Measurements from ENCODE around the gene GDPD5.

GDPD5 gene

DNA sequence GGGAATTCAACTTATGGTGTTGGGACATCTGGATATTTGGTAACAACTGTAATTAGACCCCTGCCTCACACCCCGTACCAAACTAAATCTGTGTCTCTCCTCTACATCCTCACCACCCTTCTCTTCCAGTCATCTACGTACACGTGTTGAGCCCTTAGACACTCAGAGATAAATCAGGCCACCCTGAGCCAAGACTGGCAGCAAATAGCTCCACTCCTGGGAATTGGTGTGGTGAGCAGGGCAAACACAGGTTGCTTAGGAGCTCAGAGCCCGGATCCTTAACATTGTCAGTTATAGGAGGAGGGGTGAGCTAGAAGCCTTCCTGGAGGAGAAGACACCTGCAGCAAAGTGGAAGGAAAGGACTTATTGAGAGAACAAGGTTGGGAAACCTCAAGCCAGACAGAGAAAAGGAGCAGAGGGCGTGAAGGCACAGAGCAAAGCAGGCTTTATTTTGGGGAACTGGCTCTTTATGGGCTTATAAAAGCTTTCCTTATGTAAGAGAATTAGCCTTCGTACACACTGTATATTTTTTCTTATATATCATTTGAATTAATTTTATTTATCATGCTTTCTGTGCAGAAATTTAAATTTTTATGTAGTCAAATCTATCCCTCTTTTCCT is 55.8 kb downstream of the GDPD5 start:
- no peak for DNase-seq

DNA sequence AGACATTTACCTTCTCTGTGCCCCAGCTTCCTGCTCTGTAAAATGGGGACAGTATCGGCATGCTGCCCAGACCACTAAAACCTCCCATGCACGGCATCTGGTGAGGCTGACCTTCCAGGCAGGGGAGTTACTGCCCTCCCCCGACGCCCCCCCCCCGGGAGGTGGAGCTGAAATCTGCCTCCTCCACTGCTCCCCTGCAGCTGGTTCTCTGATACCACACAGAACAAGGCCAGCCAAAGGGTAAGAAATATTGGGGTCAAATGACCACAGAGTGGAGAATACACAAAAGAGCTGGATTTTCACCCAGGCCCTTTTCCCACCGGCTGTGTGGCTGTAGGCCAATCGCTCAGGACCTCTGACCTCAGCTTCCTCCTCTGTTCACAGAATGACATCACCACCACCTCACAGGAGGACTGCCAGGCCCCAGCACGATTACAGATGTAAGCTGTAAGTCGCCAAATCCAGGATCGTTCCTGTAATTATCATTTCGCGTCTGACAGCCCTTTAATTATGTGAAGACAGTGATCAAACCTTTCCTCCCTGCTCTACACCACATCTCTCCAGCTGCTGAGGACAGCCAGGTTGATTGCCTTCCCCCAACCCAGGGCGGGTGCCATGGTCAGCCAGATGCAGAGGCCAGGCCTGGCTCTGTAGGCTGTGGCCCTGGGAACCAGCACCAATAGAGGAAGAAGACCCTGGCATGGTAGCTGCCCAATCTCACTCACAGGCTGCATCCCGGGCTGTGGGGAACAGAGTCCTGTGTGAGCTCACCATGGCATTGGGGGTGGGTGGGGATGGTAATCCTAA is 57.0 kb downstream of the GDPD5 start:
- no peak for DNase-seq

DNA sequence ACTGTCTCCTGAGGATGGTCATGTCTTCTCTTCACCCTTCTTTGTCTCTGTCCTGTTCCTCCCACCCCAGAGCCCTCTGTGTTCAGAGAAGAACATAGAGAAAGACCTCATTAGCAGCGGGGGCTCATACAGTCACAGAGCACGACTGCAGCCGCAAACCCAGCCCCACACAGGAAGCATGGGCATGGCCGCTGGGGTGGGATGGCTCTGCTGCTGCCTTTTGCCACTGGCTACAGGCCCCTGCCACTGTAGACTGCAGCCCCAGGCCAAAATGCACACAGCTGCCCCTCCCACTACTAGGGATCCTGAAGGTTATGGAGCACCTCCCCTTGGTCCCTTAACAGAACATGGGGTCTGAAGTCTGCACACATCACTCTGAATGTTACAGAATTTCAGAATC is 57.9 kb downstream of the GDPD5 start:
- DNase-seq, result no peak

DNA sequence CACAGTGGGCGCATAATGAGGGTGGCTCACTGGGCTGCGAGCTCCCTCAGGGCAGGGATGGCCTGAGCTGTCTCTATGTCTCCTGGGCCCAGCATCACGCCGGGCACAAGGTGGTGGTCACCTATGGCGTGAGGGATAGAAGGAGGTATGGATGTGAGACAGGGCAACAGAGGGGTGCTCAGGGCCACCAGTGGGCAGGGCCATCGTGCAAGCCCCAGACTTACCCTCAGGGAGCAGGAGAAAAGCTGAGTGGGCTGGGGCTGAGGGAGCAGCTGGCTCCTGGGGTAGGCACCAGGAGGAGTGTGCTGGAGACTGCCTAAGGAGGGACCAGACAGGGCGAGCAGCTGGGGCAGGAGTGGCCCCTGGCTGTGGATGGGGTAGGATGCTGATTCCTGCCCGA is 58.4 kb downstream of the GDPD5 start:
- no peak for DNase-seq

DNA sequence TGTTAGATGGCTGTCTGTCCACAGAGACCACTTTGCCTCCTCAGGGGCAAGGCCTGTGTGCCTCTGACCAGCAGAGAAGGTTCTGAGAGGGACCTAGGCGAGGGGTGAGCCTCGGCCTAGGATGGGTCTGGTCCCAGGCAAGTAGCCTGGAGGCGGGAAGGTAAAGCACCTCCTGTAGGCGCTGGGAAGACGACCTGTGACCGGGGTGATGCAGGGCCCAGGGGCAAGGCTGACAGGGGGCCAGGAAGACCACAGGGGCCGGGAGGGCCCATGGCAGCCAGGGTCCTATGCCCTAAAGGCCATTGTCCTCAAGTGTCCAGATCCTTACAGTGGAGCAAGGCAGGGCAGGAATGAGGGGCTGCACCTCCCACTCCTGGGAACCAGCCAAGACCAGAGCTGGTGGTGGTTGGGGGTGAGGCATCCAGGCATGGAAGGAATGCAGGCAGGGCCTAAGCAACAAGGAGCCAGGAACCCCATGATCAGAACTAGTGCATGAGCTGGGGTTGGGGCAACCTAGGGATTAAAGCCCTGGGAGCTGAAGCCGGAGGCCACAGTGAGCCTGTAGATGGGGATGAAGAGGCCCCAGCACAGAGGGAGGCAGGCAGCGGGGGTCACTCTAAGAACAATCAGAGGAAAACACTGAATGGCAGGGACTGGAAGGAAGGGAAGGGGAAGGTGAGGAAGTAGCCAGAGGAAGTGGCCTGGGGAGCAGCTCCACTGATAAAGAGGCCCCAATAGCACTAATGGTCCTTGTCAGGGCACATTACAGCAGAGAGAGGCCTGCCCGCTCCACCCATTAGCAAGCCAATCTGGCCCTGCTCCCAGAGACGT is 59.8 kb downstream of the GDPD5 start:
- DNase-seq, result no peak

DNA sequence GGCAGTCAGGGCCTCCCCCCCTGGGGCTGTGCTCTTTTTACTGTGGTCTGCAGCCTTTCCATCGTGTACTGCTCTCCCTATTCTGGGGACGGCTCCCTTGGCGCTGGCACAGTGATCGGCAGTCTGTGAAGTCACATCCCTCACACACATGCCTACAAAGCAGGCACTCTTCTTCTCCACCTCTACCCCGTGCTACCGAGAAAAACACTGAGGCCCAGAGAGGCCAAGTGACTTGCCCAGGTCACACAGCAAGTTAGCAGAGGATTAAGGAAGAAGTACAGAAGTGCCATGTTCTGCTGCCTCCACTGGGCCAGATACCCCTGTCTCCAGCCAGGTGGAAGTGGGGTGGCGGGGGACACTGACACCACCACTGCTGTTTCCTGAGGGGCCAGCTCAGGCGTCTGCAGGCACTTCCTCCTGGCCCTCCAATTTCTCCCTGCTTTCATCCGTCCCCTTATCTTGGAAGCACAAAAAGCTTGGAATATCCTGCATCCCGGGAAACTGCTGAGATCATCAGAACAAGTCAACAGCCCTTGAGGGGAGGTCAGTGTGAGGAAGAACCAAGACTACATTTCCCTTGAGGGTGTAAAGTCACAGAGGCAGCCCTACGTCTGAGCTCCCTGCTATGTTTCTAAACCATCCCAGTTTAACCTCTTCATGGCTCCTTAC is 62.5 kb downstream of the GDPD5 start:
- DNase-seq, result no peak

DNA sequence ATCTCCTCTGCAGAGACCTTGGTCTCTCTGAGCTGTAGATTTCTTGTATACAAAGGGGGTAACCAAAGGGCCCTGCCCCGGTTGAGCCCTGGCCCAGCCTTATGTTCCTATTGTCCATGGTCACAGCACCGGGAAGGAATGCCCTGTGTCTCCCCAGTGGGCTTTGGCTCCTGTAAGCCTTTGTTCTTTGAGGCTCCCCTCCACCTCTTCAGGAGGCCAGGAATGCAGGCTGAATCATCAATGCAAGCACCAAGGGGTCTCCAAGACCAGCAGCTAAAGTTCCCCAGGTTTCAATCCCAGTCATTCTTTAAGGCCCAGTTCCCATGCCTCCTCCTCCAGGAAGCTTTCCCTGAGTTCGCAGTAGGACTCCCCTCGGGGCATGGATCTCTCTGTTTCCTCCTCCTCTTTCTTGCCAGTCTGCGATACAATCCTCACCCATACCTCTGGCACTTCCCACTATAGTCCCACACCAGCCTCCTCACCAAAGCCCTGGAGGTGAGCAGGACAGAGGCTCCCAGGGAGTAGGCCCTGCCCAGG is 63.6 kb downstream of the GDPD5 start:
- DNase-seq, result no peak

DNA sequence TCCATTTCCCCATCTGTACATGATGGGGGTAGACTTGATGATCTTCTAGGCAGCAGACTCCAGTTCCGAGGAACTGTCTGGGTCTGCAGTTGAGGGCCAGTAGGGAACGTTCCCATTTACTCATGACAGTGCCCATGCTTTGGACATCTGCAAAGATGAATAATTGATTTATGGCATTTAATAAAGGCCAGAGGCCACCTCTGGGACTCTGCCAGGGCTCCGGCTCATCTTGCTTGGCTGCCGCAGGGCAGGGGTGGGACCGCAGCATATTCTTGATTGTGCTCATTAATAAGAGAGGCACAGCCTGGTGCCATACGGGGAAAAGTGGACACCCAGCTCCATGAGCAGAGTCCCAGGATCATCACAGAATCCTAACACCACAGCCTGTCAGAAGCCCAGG is 64.6 kb downstream of the GDPD5 start:
- DNase-seq, result no peak

DNA sequence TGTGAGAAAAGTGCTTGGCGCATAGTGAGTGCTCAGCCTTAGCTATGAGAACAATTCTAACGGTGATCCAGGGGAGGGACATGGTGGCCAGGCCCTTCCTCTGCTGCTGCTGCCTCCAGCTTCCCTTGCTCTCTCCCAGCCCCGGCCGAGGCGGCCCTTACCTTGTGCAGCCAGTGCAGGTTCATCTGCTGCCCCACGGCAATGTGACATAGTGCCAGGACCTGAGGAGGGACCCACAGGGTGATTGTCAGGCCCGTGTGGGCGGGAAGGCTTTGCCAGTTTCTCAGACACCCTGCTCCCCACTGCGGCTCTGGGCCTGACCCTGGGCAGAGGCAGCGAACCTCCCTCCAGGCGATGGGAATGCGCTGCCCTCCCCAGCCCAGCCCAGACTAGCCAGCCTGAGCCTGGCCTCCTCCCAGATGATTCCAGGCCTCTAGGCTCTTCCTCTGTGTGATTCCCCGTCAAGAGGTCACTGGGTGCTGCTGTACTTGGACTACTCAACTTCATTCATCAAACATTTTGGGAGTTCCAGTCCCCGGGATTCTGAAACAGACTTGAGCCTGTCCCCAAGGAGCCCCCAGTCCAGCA is 69.1 kb downstream of the GDPD5 start:
- no peak for DNase-seq

DNA sequence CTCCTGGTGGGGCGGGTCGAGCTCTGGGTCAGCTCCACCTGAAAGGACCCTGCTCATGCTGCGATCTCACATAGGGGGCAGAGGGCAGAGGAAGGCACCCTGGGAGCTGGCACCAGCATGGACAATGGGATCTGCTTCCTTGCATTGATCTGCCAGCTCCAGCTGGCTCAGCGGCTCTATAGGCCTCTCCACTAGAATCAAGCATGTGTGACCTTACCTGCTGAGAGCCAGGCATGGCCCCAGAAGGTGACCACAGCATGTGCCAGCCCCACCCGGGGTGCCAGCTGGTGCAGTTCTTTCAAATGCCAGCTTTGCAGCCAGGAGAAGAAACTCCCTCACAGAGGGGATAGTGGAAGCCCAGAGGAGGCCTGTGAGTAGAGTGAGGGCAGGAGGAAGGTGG is 70.8 kb downstream of the GDPD5 start:
- DNase-seq, result no peak

DNA sequence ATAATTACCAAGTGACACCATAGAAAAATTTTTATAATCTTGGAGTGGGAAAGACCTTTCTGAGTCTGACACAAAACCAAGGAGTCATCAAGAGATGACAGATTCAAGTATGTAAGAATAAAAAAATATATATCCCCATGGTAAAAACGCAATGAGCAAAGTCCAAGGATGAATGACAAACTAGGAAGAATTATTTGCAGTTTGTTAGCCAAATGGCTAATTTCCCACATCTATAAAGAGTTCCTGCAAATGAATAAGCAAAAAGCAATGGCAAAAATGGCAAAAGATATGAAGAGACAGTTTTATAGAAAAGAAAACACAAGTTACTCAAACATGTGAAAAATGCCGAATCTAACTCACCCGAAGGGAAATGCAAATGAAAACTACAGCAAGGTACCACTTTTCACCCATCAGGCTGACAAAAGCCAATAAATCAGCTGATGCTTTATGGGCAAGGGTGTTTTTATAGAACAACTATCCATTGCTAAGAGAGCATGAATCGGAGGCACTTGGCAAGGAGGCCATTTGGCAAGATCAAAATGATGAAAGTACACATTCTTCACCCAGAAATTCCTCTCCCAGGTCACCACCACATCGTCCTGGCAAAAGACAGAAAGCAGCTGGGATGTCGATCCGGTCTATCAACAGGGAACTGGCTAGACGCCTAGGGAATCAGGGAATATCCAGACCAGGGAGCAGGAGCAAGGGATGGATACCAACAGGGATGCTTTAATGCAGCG is 71.7 kb downstream of the GDPD5 start:
- no peak for DNase-seq

DNA sequence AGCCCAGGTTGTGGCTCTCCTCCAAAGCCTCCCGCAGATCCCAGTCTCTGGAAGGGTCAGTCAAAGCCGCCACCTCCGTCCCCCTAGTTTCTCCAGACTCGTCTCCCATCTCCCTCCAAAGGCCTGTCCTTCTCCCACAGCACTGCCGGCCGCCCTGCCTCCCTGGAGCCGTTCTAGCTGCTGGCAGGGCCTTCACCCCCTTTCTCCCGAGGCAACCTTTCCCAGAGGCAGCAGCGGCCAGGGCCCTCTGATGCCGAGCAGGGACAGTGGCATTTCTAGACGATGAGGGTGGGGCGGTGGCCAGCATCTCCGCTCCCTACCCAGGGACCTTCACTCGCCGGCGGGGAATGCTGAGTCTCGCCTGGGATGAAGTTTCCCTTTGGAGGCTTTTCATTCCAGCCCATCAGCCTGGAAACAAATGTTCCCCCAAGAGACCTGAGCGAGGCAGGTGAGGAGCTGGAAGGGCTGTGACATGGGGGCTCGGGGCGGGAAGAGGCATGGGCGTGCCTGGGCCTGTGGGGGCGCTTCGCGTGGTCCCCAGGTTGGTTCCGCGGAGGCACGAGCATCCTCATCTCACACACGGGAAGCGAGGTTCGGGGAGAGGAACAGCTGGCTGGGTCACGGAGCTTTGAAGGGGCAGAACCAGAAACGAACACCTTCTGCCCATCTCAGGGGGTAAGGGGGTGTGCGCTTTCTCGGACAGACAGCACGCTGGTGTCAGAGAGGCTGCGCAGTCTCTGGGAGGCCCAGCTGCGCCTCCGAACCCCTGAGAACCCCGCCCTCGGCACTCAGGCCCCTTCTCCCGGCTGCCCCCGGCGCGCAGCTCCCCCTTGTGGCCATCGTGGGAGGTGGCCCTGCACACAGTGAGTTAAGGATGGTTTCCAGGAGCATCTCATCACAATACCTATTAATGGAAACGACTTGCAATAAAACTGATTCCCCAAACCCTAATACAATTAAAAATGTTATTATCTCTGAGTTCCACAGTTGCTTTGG is 74.6 kb downstream of the GDPD5 start:
- no peak for DNase-seq

DNA sequence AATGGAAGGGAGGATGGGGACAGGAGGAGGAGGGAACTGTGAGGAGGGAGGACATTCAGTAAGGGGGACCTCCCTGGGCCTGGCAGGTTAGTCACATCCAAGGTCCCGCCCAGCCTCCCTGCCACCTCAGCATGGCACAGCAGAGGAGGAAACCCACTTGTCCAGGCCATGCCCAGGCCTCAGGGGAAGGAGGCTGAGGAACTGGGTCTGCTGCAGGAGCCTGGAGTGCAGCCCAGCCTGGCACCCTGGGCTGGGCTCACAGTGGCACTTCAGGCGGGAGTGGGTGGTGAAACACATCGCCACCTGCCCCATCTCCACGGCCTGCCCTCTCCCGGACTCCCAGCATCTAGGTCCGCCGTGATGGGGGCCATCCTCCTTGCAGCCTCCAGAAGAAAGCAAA is 75.5 kb downstream of the GDPD5 start:
- no peak for DNase-seq

DNA sequence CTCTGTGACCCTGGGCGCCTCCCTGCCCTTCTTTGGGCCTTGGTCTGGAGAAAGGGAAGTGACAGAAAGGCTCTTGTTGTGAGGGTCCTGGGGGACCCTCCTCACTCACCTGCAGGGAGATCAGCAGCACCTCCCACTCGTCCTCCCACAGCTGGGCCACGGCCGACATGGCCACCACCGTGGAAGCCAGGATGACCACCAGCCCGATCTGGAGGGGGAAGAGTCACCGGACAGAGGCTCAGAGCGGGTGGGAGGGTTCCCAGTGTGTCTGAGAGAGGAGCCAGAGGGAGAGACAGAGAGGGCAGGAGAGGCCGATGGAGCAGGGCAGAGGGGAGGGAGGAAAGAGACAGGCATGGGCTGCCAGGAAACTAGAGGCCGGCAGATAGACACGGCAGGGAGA is 76.0 kb downstream of the GDPD5 start:
- DNase-seq, result no peak

DNA sequence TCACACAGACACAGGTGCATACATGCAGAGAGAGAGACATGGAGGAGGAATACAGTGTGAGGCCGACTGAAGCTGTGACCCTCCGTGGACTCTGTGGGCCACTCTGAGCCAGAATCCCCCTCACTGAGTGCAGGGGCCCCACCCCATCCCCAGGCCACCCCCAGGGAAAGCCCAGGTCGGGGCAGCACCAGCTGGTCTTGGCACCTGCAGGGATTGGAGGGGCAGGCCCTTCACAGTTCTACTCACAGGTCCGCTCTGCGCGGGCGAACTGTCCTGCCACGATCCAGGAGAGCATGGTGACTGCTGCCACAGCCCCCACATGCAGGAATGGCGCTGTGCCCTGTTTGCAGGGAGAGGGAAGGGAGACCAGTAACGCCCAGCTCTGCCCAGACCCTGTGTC is 76.5 kb downstream of the GDPD5 start:
- no peak for DNase-seq

DNA sequence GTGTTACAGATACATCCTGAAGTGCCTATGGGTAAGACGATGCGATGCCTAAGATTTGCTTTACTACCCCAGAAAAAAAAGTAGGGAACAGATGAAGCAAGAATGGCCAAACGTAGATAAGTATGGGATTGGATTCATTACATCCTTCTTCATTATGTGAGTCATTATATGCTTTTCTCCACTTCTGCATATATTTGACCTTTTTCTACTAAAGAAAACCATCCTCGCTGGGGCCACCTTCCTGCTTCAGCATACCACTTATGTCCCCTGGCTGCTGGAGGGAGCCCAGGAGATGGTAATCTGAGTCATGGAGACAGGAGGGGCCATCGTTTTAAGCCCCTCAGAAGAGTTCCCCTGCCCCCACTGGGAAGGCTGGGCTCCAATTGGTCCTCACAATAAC is 78.3 kb downstream of the GDPD5 start:
- no peak for DNase-seq

DNA sequence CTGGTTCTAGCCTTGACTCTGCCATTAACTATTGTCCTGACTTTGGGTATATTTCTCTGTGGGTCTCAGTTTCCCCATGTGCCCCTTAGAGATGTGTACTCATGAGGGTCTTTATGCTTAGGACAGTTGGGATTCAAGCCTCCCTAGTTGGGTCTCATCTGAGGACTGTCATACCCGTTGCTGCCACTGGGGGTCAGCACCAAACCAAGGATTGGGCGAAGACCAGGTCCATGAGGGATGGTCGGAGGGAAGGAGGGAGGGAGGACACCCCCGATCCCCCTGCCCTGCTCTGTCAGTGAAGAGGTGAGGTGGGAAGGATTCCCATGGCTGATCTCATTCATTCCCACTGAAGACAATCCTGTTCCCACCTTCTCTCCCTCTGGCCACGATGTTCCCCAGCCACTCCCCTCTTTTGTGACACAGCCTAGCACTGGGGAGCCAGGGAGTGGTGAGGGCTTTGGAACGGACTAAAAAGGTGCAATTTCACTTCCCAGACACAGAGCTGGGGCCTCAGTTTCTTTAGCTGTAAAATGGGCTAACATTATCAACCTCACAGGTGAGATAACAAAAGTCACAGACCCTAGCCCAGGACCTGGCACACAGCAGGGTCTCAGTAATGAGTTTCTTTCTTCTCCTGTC is 80.3 kb downstream of the GDPD5 start:
- DNase-seq, result no peak

DNA sequence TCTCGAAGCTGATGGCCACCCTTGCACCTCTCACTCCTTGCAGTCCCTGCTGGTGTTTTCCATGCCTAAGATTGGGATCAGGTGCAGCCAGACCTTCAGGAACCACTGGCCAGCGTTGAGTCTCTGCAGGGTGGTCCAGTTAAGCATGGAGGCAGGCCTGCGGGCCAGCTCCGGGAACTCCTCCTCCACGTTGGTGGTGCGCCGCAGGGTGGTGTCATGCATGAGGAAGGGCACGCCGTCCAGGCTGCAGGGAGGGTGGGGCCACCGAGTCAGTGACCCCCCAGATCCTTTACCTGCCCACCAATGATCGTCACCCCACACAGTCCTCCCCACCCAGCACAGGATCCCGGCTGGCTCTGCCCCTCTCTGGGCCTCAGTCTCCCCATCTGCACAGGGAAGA is 82.7 kb downstream of the GDPD5 start:
- no peak for DNase-seq

DNA sequence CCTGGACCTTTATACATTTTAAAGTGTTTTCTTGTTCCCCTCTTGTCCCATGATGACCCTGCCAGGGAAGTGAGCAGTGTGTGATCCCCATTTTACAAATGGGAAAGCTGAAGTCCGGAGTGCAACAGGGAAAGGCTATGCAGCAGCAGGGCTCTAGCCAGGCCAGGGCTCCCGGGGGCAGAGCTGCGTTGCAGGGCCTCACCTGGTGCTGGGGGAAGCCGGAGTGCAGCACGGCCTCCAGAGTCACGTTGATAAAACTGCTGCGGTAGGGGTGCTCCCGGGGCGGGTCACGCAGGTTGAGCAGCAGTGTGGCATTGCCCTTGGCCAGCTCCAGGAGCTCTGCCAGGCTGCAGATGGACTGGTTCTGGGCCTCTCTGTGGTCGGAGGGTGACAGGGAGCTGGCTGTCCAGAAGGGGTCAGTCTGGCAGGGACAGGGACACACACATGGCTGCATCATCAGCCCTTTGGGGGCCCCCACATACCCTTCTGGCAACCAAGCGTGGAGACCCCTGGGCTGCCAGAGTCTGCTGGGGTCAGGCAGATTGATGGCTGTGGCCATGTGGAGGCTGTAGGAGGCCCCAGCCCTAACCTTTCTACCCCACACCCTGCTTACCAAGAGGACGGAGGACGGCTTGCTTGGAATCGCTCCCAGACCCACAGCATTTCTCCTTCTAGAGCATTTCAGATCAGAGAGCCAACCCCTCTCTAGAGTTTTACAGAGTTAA is 83.4 kb downstream of the GDPD5 start:
- no peak for DNase-seq

DNA sequence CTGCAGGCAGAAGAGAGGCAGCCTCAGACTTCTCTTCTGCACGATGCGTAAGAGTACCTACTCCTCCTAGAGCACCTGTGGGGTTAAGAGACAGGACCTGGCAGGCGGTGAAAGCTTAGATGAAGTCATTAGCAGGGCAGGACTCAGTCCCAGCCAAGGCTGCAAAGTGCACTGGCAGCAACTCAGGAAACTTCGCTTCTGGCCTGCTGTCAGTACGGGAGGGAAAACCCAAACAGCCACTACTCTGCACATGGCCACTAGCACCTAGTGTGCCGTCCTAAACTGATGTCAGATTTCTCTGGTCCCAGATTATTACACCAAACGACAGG is 84.0 kb downstream of the GDPD5 start:
- DNase-seq, result no peak

Measured in NCI-H2081 treated with DMSO at 0.1 percent for 48 hours (cell line).